Fibroblast of villous mesenchyme (primary cell): ENCODE results near the gene BTBD17. TPM values are rescaled to one million over a fixed set of nuclear protein-coding genes. Genes with fewer than 3 reads are reported as not detected.
"Not testable (repeated sequence)": the region's sequence is repeated elsewhere in the genome, so short reads cannot be mapped to it uniquely, and the experiment has no call there.

Experiments
- DNase-seq: peaks from one replicate; pipeline ENCODE4 v3.0.0-alpha.2; 2010; ENCODE audit warnings: low read depth
- H3K4me3 ChIP-seq: 2 replicates; pipeline ENCODE4 v1.5.1; 2011; ENCODE audit warnings: low read depth, mild to moderate bottlenecking, low read length
- CTCF ChIP-seq: IDR thresholded peaks from 2 replicates; pipeline ENCODE4 v1.5.1; 2012; ENCODE audit warnings: low read depth, mild to moderate bottlenecking, low read length; ENCODE audit not compliant: insufficient read depth
- total RNA-seq: library from RNA; depleted of rRNA; stranded (reverse); fragments of >200 nt; gene quantifications from 2 replicates; pipeline ENCODE4 v1.2.3, GENCODE V29; 2012

BTBD17 gene, protein sequence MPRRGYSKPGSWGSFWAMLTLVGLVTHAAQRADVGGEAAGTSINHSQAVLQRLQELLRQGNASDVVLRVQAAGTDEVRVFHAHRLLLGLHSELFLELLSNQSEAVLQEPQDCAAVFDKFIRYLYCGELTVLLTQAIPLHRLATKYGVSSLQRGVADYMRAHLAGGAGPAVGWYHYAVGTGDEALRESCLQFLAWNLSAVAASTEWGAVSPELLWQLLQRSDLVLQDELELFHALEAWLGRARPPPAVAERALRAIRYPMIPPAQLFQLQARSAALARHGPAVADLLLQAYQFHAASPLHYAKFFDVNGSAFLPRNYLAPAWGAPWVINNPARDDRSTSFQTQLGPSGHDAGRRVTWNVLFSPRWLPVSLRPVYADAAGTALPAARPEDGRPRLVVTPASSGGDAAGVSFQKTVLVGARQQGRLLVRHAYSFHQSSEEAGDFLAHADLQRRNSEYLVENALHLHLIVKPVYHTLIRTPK
- not detected in 2 replicates for total RNA-seq

- DNase-seq, result peak; percentile 21
- TF ChIP-seq CTCF, result peak; percentile 61
- H3K4me3 ChIP-seq, result no peak within 1 kb of the TSS
These were observed at the start of gene BTBD17 for GRCh38 chr17:74361230-74362068. Gene BTBD17, minus strand, starts transcription at chr17:74361868. Its CDS starts 49 bp downstream, at chr17:74361819.

GRCh38 chr17:74410001-74410443, 48.4 kb upstream of the BTBD17 start:
- no peak for DNase-seq
- no peak overlapping the region for H3K4me3 ChIP-seq
- no peak for TF ChIP-seq CTCF

- no peak overlapping the region for H3K4me3 ChIP-seq
- TF ChIP-seq CTCF, result no peak
- DNase-seq, result no peak
These were observed 47.1 kb upstream of the BTBD17 start for GRCh38 chr17:74408815-74409214.

DNA sequence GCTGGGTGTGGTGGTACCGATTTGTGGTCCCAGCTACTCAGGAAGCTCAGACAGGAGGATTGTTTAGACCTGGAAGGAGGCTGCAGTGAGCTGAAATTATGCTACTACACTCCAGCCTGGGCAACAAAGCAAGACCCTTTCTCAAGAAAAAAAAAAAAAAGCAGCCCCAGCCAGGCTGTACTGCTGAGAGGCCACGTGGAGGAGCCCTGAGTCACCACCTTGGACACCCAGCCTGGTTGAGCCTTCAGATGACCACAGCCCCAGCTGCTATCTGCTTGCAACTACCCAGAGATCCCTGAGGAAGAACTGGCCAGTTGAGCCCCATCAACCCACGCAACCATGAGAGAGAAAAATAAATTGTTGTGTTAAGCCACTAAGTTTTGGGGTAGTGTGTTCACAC, 46.6 kb upstream of the BTBD17 start:
- peak; percentile 36 for DNase-seq
- peak; percentile 29 for TF ChIP-seq CTCF
- H3K4me3 ChIP-seq, result no peak overlapping the region

DNA sequence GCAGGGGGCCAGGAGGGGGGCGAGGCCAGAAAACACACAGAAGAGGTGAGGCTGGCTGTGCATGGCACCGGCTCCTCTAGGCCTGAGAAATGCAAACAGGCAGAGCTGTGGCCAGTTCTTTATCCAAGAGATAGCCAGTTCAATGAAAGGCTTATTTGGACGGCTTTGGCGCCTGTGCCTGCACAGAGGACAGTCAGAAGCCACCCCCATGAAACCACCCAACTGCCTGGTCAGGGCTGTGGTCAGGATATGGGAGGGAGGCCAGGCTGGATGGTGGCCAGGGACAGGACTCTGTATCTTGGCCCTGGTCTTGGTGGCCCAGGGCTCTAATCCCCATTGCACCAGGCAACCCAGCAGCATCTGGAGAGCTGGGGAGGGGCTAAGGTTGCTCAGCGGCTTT, 45.7 kb upstream of the BTBD17 start:
- H3K4me3 ChIP-seq, result no peak overlapping the region
- DNase-seq, result no peak
- no peak for TF ChIP-seq CTCF

- DNase-seq, H3K4me3 ChIP-seq: not testable (repeated sequence)
These were observed 43.6 kb upstream of the BTBD17 start for GRCh38 chr17:74405311-74405710.

DNA sequence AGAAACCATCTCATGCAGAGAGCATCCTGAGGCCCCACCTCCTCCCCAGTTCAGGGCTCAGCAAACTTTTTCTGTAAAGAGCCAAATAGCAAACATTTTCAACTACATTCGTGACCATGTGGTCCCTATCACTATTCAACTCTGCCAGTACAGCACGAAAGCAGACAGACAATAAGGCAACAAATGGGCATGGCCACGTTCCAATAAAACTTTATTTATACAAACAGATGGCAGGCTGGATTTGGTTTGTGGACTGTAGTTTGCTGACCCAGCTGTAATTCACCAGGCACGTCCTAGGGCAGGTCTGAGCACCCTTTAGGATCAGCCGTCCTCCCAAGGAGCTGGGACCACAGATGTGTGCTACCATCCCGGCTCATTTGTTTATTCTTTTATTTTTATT, 43.1 kb upstream of the BTBD17 start:
- H3K4me3 ChIP-seq, result no peak overlapping the region
- no peak for TF ChIP-seq CTCF
- DNase-seq, result no peak
